Nephron (organoid): Measurements from ENCODE around the gene TRAPPC12.
A peak's percentile ranks its signal among the peaks of the same experiment; 100 is the strongest.

Experiments used
- H3K27ac Mint-ChIP-seq, 3 experiments: 2 replicates each; pipeline ENCODE4 v1.8.0; 2020; ENCODE audit warnings: mixed read lengths in 3 of 3, mild to moderate bottlenecking in 2 of 3, moderate library complexity in 1 of 3
- H3K27me3 Mint-ChIP-seq: 2 replicates; pipeline ENCODE4 v1.8.0; 2021; ENCODE audit warnings: low read depth, mild to moderate bottlenecking, moderate library complexity, mixed read lengths
- H3K36me3 Mint-ChIP-seq: 2 replicates; pipeline ENCODE4 v1.8.0; 2020; ENCODE audit warnings: low read depth, mixed read lengths
- H3K4me1 Mint-ChIP-seq: 2 replicates; pipeline ENCODE4 v1.8.0; 2020; ENCODE audit warnings: mixed read lengths
- H3K4me3 Mint-ChIP-seq, 3 experiments: 2 replicates each; pipeline ENCODE4 v1.8.0; 2020; ENCODE audit warnings: mild to moderate bottlenecking in 3 of 3, mixed read lengths in 3 of 3, moderate library complexity in 2 of 3
- H3K9me3 Mint-ChIP-seq: 2 replicates; pipeline ENCODE4 v1.8.0; 2020; ENCODE audit warnings: mixed read lengths
- CTCF ChIP-seq, 3 experiments: fragments of 200-600 bp; sonication (generic); IDR thresholded peaks; one replicate each; pipeline ENCODE4 v1.5.0; 2021; ENCODE audit warnings: antibody characterized with exemption in 3 of 3; ENCODE audit not compliant: unreplicated experiment in 3 of 3

TRAPPC12 gene

DNA sequence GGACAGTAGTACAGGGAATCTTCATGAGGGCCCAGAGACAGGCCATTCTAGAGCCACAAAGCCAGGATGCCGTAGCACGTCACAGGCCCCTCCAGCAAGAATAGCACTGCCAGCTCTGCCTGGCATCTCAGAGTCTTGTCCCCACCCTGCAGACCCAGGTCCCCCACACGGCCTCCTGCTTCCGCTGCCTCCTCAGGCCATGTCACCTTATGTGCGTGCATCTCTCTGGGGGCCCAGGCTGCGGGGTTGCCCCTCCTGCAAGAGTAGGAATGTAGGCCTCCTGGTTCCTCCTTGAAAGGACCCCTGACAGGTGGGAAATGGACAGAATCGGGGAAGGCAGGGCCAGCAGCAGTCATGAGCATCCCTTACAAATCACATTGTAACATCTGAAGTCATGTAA is 90.0 kb downstream of the TRAPPC12 start:
- H3K9me3 Mint-ChIP-seq = no peaks in the 10 kb centered on the region
- TF ChIP-seq CTCF (IDR thresholded peaks at IDR 0.05; ENCODE audit: unreplicated experiment in 3 of 3) = no peak
- no peaks in the 10 kb centered on the region for H3K27me3 Mint-ChIP-seq
- H3K36me3 Mint-ChIP-seq = peaks cover 51% of the 10 kb centered on the region
- H3K4me3 Mint-ChIP-seq = no peak overlapping the region
- peaks cover 46% of the 10 kb centered on the region for H3K4me1 Mint-ChIP-seq
- no peak overlapping the region for H3K27ac Mint-ChIP-seq

DNA sequence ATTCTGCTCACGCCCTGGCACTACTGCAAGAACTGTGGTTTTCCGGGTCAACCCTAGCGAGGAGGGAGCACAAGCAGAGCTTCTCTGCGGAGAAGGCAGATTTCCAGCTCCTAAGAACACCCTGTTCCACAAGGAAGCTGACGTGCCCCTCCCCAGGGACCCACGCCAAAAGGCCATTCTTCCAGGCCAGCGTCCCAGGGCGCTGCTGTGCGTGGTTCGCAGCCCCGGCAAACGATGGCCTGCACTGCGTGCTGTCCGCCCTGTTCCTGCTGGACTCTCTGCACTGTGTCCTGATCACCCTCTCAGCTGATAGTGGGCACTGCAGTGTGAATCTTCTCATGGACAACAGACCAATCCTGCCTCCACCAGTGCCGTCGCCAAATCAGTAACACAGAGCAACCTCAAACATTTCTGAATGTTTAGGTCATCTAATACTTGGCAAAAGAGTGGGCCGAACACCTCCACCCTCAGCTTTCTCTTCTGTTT is 90.7 kb downstream of the TRAPPC12 start:
- peaks cover 52% of the 10 kb centered on the region for H3K4me1 Mint-ChIP-seq
- peak overlapping the region; percentile 76 to 90 (median 80) for H3K27ac Mint-ChIP-seq
- no peak overlapping the region for H3K4me3 Mint-ChIP-seq
- H3K36me3 Mint-ChIP-seq = peaks cover 55% of the 10 kb centered on the region
- H3K9me3 Mint-ChIP-seq = no peaks in the 10 kb centered on the region
- H3K27me3 Mint-ChIP-seq = no peaks in the 10 kb centered on the region
- TF ChIP-seq CTCF (IDR thresholded peaks at IDR 0.05; ENCODE audit: unreplicated experiment in 3 of 3) = no peak

GRCh38 chr2:3470856-3471737 is 91.6 kb downstream of the TRAPPC12 start:
- H3K9me3 Mint-ChIP-seq = no peaks in the 10 kb centered on the region

GRCh38 chr2:3472296-3472695 is 92.8 kb downstream of the TRAPPC12 start:
- Mint-ChIP-seq H3K27me3 (no peaks in the 10 kb centered on the region), H3K9me3 (no peaks in the 10 kb centered on the region), H3K4me1 (peaks cover 68% of the 10 kb centered on the region), H3K4me3 (no peak overlapping the region), H3K36me3 (peaks cover 54% of the 10 kb centered on the region), H3K27ac (peak overlapping the region; percentile 54 to 90 (median 76))
- no peak for TF ChIP-seq CTCF (IDR thresholded peaks at IDR 0.05; ENCODE audit: unreplicated experiment in 3 of 3)

More at GRCh38 chr2:3470856-3471737, 91.6 kb downstream of the TRAPPC12 start:
- H3K36me3 Mint-ChIP-seq = peaks cover 58% of the 10 kb centered on the region
- H3K27ac Mint-ChIP-seq = peak overlapping the region; percentile 76 to 90 (median 80)
- peaks cover 58% of the 10 kb centered on the region for H3K4me1 Mint-ChIP-seq
- no peaks in the 10 kb centered on the region for H3K27me3 Mint-ChIP-seq
- TF ChIP-seq CTCF (IDR thresholded peaks at IDR 0.05; ENCODE audit: unreplicated experiment in 3 of 3) = no peak
- H3K4me3 Mint-ChIP-seq = peak overlapping the region in 1 of 3 experiments; percentile 25

DNA sequence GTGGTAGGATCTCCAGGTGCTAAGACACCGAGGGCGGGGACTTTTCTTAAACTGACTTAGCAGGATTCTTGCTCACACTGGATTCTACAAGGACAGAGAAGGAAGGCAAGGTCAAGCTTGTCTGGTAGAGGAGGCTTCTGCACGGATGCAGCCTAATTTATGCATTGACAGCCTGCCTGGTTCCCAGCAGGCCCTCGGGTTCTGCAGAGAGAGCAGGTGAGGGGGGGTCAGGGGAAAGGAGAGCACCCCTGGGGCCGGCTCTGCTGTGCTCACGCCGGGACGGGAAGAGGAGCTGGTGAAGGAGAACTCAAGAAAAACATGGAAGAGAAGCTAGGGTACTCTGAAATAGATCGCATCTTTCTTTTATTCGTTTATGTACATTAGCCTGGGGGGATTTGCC is 93.5 kb downstream of the TRAPPC12 start:
- Mint-ChIP-seq H3K27ac (peak overlapping the region; percentile 48 to 90 (median 76)), H3K4me3 (no peak overlapping the region), H3K4me1 (peaks cover 69% of the 10 kb centered on the region), H3K9me3 (no peaks in the 10 kb centered on the region), H3K36me3 (peaks cover 49% of the 10 kb centered on the region), H3K27me3 (no peaks in the 10 kb centered on the region)
- no peak for TF ChIP-seq CTCF (IDR thresholded peaks at IDR 0.05; ENCODE audit: unreplicated experiment in 3 of 3)
